MM.1S (cell line): ENCODE measurements around the gene RSU1.

Experiments
- CTCF ChIP-seq: fragments of 300-600 bp; sonication (generic); IDR thresholded peaks from 2 replicates; pipeline ENCODE4 v1.5.1; 2016; ENCODE audit warnings: antibody characterized with exemption, low read length, mixed read lengths
- EZH2 ChIP-seq: fragments of 300-600 bp; sonication (generic); optimal IDR thresholded peaks from 2 replicates; pipeline ENCODE3; 2017; ENCODE audit warnings: low read depth, mild to moderate bottlenecking, antibody characterized with exemption, low read length, mixed read lengths
- EZH2phosphoT487 ChIP-seq: fragments of 300-600 bp; sonication (generic); IDR thresholded peaks from 2 replicates; pipeline ENCODE4 v1.6.1; 2018; ENCODE audit warnings: antibody characterized with exemption, low read length

GRCh38 chr10:16712883-16713282, 104.3 kb downstream of the RSU1 start:
- TF ChIP-seq CTCF (no peak), EZH2phosphoT487 (no peak), EZH2 (no peak)
